GM12873 (cell line): ENCODE data around the gene MRGPRF.

Experiments
- CTCF ChIP-seq: IDR thresholded peaks from 2 replicates; pipeline ENCODE4 v1.5.1; 2012; ENCODE audit warnings: low read depth, mild to moderate bottlenecking, moderate library complexity, low read length, control low read depth; ENCODE audit not compliant: insufficient read depth; ENCODE audit errors: missing control alignments

The MRGPRF gene

GRCh38 chr11:69013009-69013951 is at the start of gene MRGPRF:
Gene MRGPRF, minus strand, starts transcription at chr11:69013246. Its CDS starts 3,345 bp downstream, at chr11:69009901.
- peak; percentile 3 for TF ChIP-seq CTCF

- no peak for TF ChIP-seq CTCF
These were observed 49.3 kb upstream of the MRGPRF start for GRCh38 chr11:69062169-69062855.

GRCh38 chr11:69061713-69062053 is 48.6 kb upstream of the MRGPRF start:
- TF ChIP-seq CTCF = no peak

GRCh38 chr11:69060806-69061712 is 48.0 kb upstream of the MRGPRF start:
- no peak for TF ChIP-seq CTCF

GRCh38 chr11:69059985-69060384 is 46.9 kb upstream of the MRGPRF start:
- TF ChIP-seq CTCF = no peak

GRCh38 chr11:69059429-69059828 is 46.4 kb upstream of the MRGPRF start:
- TF ChIP-seq CTCF = no peak
